ENCODE measurements around the gene TSC22D3.

Gene TSC22D3

DNA sequence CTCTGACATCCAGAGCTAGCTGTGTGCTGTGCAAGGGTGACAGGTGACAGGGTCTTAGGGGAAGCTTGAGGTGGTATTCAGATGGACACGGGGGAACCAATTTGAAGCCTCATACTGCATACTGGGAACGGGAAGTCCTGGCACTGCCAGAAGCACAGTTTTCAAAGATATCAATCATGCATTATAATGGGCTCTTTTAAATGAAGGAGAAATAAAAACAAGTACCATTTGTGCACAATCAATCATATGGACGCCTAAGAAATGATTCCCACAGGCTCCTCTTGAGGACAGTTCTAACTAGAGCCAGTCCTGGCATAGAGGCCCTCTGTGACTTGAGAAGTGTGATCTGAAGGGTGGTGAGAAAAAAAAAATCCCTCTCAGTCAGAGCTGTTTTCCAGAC is 50.9 kb downstream of the TSC22D3 start:
- TF ChIP-seq, protein P1, sequence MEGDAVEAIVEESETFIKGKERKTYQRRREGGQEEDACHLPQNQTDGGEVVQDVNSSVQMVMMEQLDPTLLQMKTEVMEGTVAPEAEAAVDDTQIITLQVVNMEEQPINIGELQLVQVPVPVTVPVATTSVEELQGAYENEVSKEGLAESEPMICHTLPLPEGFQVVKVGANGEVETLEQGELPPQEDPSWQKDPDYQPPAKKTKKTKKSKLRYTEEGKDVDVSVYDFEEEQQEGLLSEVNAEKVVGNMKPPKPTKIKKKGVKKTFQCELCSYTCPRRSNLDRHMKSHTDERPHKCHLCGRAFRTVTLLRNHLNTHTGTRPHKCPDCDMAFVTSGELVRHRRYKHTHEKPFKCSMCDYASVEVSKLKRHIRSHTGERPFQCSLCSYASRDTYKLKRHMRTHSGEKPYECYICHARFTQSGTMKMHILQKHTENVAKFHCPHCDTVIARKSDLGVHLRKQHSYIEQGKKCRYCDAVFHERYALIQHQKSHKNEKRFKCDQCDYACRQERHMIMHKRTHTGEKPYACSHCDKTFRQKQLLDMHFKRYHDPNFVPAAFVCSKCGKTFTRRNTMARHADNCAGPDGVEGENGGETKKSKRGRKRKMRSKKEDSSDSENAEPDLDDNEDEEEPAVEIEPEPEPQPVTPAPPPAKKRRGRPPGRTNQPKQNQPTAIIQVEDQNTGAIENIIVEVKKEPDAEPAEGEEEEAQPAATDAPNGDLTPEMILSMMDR (IDR thresholded peaks at IDR 0.05) = no peak
- no peak overlapping the region for H3K4me3 ChIP-seq
- no peak overlapping the region for H3K27ac ChIP-seq
- DNase-seq (ENCODE audit: low spot score) = no peak

DNA sequence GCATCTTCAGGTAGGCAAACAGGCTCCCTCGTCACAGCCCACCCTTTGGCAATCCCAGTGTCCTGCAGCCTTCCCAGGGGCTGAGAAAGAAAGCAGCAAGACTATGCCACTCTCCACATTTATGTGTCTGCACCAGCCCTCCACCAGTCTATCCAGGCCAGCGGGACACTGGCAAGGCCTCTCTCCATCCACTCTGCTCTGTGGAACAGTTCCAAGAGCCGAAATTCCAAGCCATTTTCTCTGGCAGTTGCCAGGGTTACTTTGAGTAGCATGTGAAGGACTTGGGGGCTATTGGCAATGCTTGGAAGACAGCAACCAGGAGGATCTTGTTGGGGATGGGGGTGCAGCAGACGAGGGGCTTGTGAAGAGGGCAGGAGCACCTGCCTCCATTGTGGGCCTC is 52.1 kb downstream of the TSC22D3 start:
- no peak overlapping the region for H3K4me3 ChIP-seq
- DNase-seq (ENCODE audit: low spot score) = no peak
- TF ChIP-seq, protein P1 (IDR thresholded peaks at IDR 0.05) = no peak
- H3K27ac ChIP-seq = no peak overlapping the region

- H3K27ac ChIP-seq = peak overlapping the region; percentile 17 to 77
- TF ChIP-seq, protein P1 (IDR thresholded peaks at IDR 0.05) = no peak
- H3K4me3 ChIP-seq = no peak overlapping the region
- no peak for DNase-seq (ENCODE audit: low spot score)
These were observed 53.5 kb downstream of the TSC22D3 start for GRCh38 chrX:107721966-107722707.

GRCh38 chrX:107721318-107721717 is 54.3 kb downstream of the TSC22D3 start:
- peak overlapping the region; percentile 17 to 77 for H3K27ac ChIP-seq
- TF ChIP-seq, protein P1 (IDR thresholded peaks at IDR 0.05) = no peak
- DNase-seq (ENCODE audit: low spot score) = no peak
- H3K4me3 ChIP-seq = no peak overlapping the region

DNA sequence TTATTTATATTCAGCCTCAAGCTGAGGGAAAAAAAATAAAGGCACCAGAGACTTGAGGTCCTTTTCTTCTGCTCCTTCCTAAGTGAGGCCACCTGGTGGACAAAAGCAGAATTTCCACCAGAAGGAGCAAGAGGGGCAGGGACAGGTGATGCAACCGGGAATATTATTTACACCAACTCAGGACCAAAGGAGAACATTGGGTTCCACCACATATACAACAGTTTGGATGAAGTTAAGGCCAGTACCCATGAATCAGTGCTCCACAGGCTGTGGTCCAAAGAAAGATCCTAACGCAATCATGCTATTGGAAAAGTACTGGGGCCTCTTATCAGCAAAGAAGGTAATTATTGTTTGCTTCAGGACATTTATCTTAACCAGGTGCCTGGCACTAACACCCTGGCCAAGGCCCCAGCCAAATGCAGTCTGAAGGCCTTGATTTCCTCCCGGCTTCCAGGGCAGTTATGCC is 57.4 kb downstream of the TSC22D3 start:
- H3K27ac ChIP-seq = peak overlapping the region; percentile 11 to 64
- peak; percentile 88 for DNase-seq (ENCODE audit: low spot score)
- TF ChIP-seq, protein P1 (IDR thresholded peaks at IDR 0.05) = peak; percentile 77
- H3K4me3 ChIP-seq = no peak overlapping the region

- peak overlapping the region; percentile 94 to 97 for H3K27ac ChIP-seq
- H3K4me3 ChIP-seq = peak overlapping the region; percentile 82
- DNase-seq (ENCODE audit: low spot score) = peak; percentile 96
- TF ChIP-seq, protein P1 (IDR thresholded peaks at IDR 0.05) = no peak
These were observed 58.5 kb downstream of the TSC22D3 start for GRCh38 chrX:107716816-107717700.
